DMS114 treated with DMSO at 0.1 percent for 48 hours (cell line): ENCODE measurements around the gene HACL1.

Source experiments
- DNase-seq: peaks from one replicate; lab custom pipeline; 2025; ENCODE audit not compliant: unreplicated experiment; lab: John Stamatoyannopoulos, UW

The HACL1 gene

GRCh38 chr3:15601399-15602145 lies at the start of gene HACL1, which contains the start of gene BTD:
HACL1 (minus strand) TSS chr3:15601569; CDS start chr3:15601463, 106 bp downstream.
BTD (plus strand) TSS chr3:15601745; CDS start chr3:15635440, 33,695 bp downstream.
- no peak for DNase-seq

DNA sequence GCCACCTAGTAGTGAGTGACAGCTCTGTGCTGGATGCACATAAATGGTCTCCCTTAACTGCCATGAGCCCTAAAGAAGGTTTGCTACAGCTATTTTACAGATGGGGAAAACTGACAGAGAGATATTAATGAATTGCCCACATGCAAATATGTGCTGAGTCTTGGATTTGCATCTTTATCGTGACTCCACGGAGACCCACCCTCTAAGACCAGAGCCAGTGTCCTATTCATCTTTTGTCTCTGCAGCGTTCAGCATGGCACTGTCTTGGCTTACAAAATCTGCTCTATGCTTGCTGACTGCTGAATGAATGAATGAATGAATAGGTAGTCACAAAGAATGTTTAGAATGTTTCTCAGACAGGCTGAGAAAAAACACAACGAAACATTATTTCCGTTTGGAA lies 48.5 kb upstream of the HACL1 start:
- no peak for DNase-seq

DNA sequence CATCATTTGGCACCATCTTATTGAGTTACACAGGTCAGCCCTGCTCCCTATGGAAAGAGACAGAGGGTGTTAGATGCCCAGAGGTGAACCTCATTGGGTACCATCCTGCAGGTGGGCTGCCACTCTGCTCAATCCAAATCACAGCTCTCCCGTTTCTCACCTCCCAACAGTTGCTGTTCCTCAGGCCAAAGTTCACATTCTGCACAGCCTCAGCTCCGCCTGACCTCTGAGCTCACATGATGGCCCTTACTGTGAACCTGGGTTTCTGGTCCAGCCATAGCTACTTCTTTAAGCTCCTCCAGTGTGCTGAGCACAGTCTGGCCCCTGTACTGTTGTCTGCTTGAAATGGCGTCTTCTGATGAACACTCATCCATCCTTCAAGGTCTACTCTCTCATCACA lies 48.0 kb upstream of the HACL1 start:
- DNase-seq: no peak

DNA sequence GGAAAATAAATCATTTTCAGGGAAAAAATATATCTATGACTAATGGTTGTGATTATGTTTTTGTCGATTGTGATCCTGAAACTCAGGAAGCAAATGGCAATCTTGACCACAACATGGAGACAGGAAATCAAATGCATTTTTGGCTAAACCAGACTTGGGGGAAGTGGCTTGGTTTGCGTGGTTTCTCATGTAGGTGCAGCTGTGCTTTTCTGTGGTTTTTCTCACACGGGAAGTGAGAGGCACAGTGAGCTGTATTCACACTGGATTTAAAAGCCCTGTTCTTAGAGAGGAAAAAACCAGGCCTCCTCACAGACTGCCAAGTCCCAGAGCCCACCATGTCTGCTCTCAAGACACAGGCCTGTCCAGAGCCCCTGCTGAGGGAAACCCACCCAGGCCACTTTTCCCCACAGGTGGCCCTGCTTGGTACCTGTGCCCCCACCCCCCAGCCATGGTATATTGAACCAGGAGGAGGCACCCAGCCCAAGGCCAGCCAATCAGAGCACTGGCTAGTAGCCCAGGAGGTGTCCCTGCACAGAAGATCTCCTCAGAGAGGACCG lies 46.3 kb upstream of the HACL1 start:
- no peak for DNase-seq

DNA sequence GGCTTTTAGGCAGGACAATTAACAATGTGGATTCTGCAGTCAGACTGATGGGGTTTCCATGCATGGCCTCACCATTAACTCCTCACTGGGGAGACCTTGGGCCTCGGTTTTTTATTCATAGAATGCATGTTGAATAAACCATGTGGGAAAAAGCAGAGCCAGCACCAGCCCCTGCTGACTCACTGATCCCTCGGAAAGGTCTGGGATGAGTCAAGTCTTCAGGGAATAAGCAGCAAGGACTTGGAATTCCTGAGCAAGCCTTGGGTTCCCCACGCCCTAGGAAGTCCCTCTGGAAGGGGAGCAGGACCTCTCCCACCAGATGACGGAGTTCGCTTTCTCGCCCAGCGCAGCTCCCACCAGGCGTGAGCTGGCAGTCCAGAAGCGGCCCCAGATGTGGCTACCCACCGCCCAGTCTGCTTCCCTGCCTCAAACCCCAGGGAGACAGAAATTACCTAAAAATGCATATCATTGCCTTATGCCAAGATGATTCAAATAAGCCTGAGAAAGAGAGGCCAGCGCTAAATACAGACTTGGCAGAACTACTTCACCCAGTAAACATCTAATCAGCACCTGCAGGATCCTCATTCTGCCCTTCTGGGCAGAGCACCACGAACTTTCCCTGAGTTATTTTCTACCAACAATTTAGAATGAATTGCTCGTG lies 45.6 kb upstream of the HACL1 start:
- DNase-seq: no peak

DNA sequence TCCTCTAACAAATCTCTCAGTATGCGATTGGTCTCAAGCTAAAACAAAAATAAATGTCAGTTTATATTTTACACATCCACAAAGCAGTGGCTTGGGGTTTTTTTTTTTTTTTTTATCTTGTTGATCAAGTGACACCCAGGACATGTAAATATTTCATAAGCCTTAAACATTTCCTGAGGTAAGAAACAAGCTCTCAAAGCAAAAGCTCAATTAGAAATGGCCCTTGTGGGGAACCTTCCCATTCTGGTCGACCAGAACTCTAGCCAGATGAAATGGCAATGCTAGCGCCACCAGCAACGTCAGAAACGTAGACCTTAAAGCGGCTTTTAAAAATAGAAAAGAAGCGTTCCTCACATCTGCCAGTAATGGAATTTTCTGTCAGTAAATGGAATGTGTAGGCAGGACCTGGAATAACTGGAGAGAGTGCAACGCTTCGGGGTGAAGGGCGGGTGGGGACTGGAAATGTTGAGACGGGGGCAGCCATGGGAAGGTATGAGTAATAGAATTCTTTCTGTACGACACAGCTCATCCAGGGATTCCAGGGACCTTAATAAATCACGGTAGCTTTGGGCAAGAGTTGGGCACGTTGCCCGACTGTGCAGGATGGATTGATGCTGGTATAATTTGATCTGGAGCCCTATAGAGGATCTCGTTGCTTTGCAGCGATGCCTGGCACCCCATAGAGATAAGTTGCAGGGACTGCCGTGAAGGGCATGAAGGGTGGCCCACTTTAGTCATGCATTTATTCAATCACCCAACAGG lies 44.6 kb upstream of the HACL1 start:
- DNase-seq: no peak

DNA sequence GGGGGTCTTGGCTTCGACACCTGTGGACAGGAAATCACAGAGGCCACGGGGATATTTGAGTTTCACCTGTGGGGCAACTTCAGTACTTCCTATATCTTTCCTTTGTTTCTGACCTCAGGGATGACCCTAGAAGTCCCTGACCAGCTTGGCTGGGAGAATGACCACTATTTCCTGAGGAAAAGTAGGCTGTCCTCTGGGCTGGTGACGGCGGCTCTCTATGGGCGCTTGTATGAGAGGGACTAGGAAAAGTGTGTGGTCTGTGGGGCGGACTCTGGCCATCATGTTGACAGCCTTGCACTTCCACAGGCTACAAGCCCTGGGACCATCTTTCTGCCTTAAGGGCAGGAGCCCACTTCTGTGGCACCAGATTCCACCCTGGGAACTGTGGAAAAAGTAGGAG lies 43.9 kb upstream of the HACL1 start:
- no peak for DNase-seq

- DNase-seq: no peak
Measured at GRCh38 chr3:15638891-15639262, 37.5 kb upstream of the HACL1 start.

DNA sequence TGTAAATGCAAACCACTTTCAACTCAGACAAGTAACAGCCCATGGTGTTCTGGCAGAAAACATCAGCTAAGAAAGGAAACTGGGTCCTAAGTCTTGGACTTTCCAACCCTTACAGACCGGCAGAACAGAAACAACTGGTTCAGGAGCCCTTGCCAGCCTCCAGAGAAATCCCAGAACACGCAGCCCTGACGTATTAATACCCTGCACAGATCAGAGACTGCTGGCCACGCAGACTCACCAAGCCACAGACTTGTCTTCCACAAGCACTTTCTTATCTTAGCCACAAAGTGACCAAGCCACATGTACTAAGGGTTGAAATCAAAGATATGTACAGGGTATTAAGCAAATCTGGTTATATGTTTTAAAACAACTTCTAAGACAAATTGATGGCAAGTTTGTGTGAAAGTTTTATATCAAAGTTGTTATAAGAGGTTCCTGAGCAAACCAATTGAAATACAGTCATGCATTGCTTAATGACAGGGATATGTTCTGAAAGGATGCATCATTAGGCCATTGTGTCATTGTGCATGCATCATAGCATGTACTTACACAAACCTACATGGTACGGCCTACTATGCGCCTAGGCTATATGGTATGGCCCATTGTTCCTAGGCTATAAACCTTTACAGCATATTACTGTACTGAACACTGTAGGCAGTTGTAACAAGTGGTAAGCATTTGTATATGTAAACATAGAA lies 37.0 kb upstream of the HACL1 start:
- DNase-seq: no peak

- DNase-seq: no peak
Measured at GRCh38 chr3:15637131-15637951, 36.0 kb upstream of the HACL1 start.

- no peak for DNase-seq
Measured at GRCh38 chr3:15636028-15636709, 34.8 kb upstream of the HACL1 start.

GRCh38 chr3:15635121-15635661 lies 33.8 kb upstream of the HACL1 start:
- no peak for DNase-seq

DNA sequence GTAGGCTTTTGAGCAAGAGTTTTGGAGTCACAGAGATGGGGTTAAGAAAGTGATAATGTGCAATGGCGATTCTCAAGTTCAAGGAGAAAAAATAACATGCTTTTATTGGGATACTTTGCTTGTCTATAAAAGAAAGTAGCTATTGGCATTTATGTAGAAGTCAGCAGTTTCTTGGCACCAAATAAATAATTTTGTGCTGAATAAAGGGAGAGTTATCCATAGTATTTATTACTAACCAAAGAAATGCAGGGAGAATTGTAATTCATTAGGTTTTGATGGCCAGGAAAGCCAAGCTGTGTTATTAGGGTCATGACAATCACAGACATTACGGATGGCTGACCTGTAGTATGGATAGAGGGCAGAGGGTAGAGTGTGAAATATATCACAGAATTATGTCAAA lies 33.3 kb upstream of the HACL1 start:
- no peak for DNase-seq

DNA sequence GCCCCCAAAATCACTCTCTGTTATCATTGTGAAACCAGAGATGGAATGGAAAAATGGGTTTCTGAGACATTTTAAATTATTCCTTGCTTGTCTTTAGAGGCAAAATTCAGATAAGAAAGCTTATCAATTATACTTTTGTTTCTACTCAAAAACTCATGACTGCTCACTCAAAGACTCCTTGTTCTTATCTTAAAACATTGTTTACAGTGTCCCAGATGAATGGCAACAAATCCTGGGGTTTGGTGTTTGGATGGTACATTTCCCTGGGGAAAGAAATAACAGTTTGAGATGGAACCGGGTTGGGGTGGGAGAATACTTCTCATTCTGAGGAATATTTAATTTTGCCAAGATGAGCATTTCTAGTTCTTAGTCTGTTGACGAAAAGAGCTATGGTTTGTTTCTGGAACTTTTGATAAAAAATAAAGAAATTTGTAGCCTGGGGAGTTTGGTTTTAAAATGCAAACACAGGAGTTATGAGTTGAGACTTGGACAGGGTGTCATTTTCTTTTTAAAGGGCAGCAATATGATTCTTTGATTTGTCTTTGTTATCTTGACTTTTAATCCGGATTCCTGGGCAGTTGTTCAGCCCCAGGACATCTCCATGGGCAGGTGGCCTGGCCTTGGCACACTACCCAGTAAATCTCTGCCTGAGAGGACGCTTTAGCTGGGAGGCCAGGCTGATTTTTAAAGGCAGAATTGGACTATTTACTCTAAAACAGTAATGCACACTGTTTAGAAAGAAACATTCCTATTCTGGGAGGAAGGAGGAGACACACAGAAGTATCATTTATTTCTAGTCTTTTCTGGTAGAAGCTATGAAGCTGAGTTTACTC lies 32.6 kb upstream of the HACL1 start:
- no peak for DNase-seq

- no peak for DNase-seq
Measured at GRCh38 chr3:15633159-15633558, 31.8 kb upstream of the HACL1 start.

GRCh38 chr3:15632212-15632580 lies 30.8 kb upstream of the HACL1 start:
- DNase-seq: no peak

GRCh38 chr3:15631426-15632211 lies 30.2 kb upstream of the HACL1 start:
- DNase-seq: no peak
